Transverse colon (tissue), 4 donors: ENCODE data around the gene ANKRD33B. TPM values are rescaled to one million over a fixed set of nuclear protein-coding genes. Genes with fewer than 3 reads are reported as not detected.

Source experiments
- DNase-seq: peaks from one replicate; pipeline ENCODE4 v3.0.0-alpha.2; 2019
- H3K27ac ChIP-seq, 4 donors: fragments of 200-600 bp; sonication (generic); 2 replicates each; pipeline ENCODE4 v1.5.1; 2016 to 2018; ENCODE audit warnings: inconsistent platforms in 4 of 4
- H3K27me3 ChIP-seq: fragments of 200-600 bp; sonication (generic); 2 replicates; pipeline ENCODE4 v1.5.1; 2017; ENCODE audit warnings: inconsistent platforms
- H3K36me3 ChIP-seq, 4 donors: fragments of 200-600 bp; sonication (generic); 2 replicates each; pipeline ENCODE4 v1.5.1; 2017 to 2019; ENCODE audit warnings: inconsistent platforms in 4 of 4
- H3K4me1 ChIP-seq, 4 donors: fragments of 200-600 bp; sonication (generic); 2 replicates each; pipeline ENCODE4 v1.5.1; 2017 to 2020; ENCODE audit warnings: inconsistent platforms in 4 of 4
- H3K4me3 ChIP-seq, 4 donors: fragments of 200-600 bp; sonication (generic); 1 replicate in 1 of 4; 2 replicates in 3 of 4; pipeline versions ENCODE4 v1.5.1 to v1.6.1; 2017 to 2019; ENCODE audit warnings: inconsistent platforms in 4 of 4
- H3K9me3 ChIP-seq, 2 donors: fragments of 200-600 bp; sonication (generic); 2 replicates each; pipeline ENCODE4 v1.5.1; 2017 to 2019; ENCODE audit warnings: inconsistent platforms in 2 of 2
- EP300 ChIP-seq: sonication (generic); formaldehyde crosslinking; IDR thresholded peaks from one replicate; pipeline ENCODE4 v1.6.1; 2017; ENCODE audit warnings: antibody characterized with exemption, low read depth
- POLR2A ChIP-seq: fragments of 450-650 bp; IDR thresholded peaks from one replicate; pipeline ENCODE4 v1.6.1; 2016; ENCODE audit warnings: antibody characterized with exemption, mild to moderate bottlenecking, moderate library complexity
- POLR2AphosphoS5 ChIP-seq, 3 donors: sonication (generic); formaldehyde crosslinking; IDR thresholded peaks; one replicate each; pipeline ENCODE4 v1.6.1; 2016; ENCODE audit warnings: antibody characterized with exemption in 3 of 3
- WGBS, 2 donors: methylation state at CpG; one replicate each; pipeline ENCODE4 v1.1.5; 2018; ENCODE audit warnings: low coverage in 1 of 2; 5-methylcytosine and 5-hydroxymethylcytosine counted together
- in situ Hi-C, 4 donors: fragments of 200-750 bp; cut with MboI; loops; one replicate each; pipeline versions ENCODE4 v1.15.0 to v1.15.1; 2017; ENCODE audit warnings: low sequenced_read_pairs in 3 of 4, low pct_ligation_motif_present in 1 of 4, low pct_unique_long_range_greater_than_20kb in 1 of 4
- intact Hi-C: fragments of 100-400 bp; cut with DNase I; formaldehyde crosslinking; loops from one replicate; pipeline ENCODE4 v1.15.1; 2023; ENCODE audit warnings: low total_unique reads
- total RNA-seq, 4 donors: library from RNA; depleted of rRNA; stranded (reverse); fragments of >200 nt; gene quantifications; one replicate each; pipeline ENCODE4 v1.1.0, GENCODE V29; 2016
- TF ChIP-seq, protein P1 (sequence below), 5 experiments: fragments of 200-600 bp in 3 of 5; fragments of 450-650 bp in 2 of 5; sonication (generic) in 3 of 5; IDR thresholded peaks; 1 replicate in 2 of 5; 2 replicates in 3 of 5; pipeline ENCODE4 v1.5.1; 2016 to 2017; ENCODE audit warnings: antibody characterized with exemption in 5 of 5, inconsistent platforms in 3 of 5, mild to moderate bottlenecking in 2 of 5, moderate library complexity in 1 of 5

The ANKRD33B gene
- total RNA-seq, 4 donors from 2014 or later, result 0.20 to 3.2 (median 1.4) TPM

DNA sequence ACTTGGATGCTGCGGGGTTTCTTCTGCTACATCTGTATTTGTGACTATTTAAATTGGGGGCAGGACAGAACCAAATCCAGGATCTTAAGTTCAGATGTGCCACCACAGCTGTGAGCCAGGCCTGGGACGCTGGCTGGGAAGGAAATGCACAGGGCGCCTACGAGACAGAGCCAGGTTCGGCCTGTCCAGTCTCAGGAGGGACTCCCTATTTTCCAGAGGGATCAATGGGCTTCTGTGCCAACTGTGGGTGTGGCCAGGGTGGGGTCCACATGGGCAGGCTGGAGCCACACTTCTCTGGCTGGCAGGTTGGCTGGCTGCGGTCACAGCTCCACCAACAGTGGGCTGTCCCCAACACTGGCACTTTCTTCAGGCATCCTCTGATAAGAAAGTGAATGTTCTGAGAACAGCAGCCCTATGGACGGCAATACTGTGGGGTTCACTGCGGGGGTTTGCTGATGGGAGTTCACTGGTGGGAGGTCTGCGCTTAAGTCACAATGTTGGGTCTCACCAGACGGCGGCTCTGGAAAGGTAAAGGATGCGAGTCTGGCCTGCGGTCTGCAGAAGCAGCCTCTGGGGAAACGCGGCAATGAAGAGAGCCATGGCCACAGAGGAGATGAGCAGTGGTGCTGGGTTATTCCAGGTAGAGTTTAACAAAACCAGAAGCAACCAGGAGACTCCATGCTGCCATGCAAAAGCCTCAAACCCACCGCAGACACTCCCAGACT, 119.1 kb downstream of the ANKRD33B start:
- Histone ChIP-seq H3K27ac (no peak overlapping the region), H3K36me3 (peaks cover 0 to 26% (median 9%) of the 10 kb centered on the region in 4 donors), H3K9me3 (no peaks in the 10 kb centered on the region), H3K4me1 (no peaks in the 10 kb centered on the region), H3K27me3 (no peaks in the 10 kb centered on the region), H3K4me3 (no peak overlapping the region)
- 90 to 97% methylated on average over 2 to 16 of the region's 16 CpGs for WGBS, 2 donors
- DNase-seq, result no peak
- intact Hi-C loops, result no loop called here
- in situ Hi-C loops, result no loop called here
- no peak for TF ChIP-seq EP300
- TF ChIP-seq POLR2A, result no peak
- TF ChIP-seq POLR2AphosphoS5 (IDR thresholded peaks at IDR 0.05), result no peak
- TF ChIP-seq, protein P1, sequence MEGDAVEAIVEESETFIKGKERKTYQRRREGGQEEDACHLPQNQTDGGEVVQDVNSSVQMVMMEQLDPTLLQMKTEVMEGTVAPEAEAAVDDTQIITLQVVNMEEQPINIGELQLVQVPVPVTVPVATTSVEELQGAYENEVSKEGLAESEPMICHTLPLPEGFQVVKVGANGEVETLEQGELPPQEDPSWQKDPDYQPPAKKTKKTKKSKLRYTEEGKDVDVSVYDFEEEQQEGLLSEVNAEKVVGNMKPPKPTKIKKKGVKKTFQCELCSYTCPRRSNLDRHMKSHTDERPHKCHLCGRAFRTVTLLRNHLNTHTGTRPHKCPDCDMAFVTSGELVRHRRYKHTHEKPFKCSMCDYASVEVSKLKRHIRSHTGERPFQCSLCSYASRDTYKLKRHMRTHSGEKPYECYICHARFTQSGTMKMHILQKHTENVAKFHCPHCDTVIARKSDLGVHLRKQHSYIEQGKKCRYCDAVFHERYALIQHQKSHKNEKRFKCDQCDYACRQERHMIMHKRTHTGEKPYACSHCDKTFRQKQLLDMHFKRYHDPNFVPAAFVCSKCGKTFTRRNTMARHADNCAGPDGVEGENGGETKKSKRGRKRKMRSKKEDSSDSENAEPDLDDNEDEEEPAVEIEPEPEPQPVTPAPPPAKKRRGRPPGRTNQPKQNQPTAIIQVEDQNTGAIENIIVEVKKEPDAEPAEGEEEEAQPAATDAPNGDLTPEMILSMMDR (IDR thresholded peaks at IDR 0.05), result no peak

DNA sequence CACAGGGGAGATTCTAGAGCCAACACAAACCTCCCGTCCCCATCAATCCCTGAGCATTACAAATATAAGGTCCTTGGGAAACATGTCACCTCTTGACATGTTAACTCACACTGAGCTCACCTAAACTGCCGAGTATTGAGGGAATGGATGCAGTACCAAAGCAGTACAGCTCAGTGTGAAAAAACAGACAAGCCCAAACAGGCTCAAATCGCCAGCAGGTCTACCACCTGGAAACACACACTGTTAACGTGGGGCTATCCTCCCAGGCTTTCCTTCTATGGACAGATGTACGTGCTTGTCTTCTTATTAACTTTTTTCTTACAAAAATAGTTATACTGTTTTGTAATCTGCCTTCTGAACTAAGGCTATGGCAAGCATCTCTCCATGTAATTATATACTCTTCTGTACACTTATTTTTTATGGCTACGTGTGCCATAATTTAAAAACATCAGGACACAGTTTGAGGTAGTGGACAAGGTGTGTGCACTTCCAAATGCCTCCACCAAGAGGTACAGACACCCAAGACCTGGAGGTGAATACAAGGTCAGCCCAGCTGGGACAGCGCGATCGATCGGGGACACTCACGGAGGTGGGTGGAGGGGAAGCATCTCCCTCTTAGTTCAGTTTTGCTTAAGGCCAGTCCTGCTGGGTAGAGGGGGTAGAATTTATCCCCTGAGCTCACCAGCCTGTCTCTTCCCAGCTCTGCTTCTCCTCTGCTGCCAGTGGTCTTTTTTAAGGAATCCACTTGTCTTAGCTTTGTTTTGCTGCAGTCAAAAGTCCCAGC, 120.6 kb downstream of the ANKRD33B start:
- intact Hi-C loops (no loop called here), in situ Hi-C loops (no loop called here)
- Histone ChIP-seq H3K27me3 (no peaks in the 10 kb centered on the region), H3K36me3 (peaks cover 0 to 19% (median 8%) of the 10 kb centered on the region in 4 donors), H3K4me3 (no peak overlapping the region), H3K4me1 (no peaks in the 10 kb centered on the region), H3K27ac (no peak overlapping the region), H3K9me3 (no peaks in the 10 kb centered on the region)
- TF ChIP-seq, protein P1 (IDR thresholded peaks at IDR 0.05), result no peak
- TF ChIP-seq POLR2A (no peak), EP300 (no peak), POLR2AphosphoS5 (IDR thresholded peaks at IDR 0.05) (no peak)
- 84 to 86% methylated on average over 9 to 11 of the region's 11 CpGs for WGBS, 2 donors
- no peak for DNase-seq

DNA sequence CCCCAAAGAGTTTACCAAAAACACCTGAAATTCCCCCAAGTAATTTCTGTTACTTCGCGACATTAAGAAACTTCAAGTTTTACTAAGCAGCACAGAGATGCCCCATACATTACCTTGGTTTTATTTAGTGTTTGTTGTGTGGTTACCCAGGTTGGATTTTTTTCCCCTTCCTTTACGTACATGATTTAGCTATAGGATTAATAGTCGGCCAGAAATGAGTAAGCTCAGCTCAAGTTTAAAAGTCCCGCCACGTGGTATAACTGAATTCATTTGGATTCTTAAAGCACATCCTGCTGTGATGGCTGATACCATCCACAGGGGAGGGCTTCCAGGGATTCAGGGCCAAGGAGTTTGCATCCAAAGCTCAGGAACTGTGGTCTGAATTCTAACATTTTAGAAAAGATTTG, 121.2 kb downstream of the ANKRD33B start:
- DNase-seq, result no peak
- no peak overlapping the region for H3K27ac ChIP-seq
- H3K4me1 ChIP-seq, result no peaks in the 10 kb centered on the region
- H3K4me3 ChIP-seq, result no peak overlapping the region
- intact Hi-C loops (no loop called here), in situ Hi-C loops (no loop called here)
- TF ChIP-seq POLR2AphosphoS5 (IDR thresholded peaks at IDR 0.05) (no peak), EP300 (no peak), POLR2A (no peak)
- TF ChIP-seq, protein P1 (IDR thresholded peaks at IDR 0.05), result no peak
- H3K9me3 ChIP-seq, result no peaks in the 10 kb centered on the region
- H3K27me3 ChIP-seq, result no peaks in the 10 kb centered on the region
- 74 to 75% methylated on average over 2 to 6 of the region's 6 CpGs for WGBS, 2 donors
- H3K36me3 ChIP-seq, result peaks cover 0 to 13% (median 5%) of the 10 kb centered on the region in 4 donors

DNA sequence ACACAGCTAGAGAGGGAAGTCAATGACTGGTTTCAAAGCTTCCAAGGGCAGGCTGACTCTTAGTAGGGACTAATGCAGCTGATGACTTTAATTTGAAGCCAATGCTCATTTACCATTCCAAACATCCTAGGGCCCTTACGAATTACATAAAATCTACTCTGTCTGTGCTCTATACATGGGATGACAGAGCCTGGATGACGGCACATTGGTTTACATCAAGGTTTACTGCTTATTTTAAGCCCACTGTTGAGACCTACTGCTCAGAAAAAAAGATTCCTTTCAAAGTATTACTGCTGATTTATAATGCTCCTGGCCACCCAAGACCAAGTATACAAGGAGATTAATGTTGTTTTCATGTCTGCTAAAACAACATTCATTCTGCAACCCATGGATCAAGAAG, 123.0 kb downstream of the ANKRD33B start:
- in situ Hi-C loops (no loop called here), intact Hi-C loops (no loop called here)
- Histone ChIP-seq H3K27me3 (no peaks in the 10 kb centered on the region), H3K4me3 (no peak overlapping the region), H3K36me3 (peaks cover 0 to 3% (median 0%) of the 10 kb centered on the region in 4 donors), H3K9me3 (no peaks in the 10 kb centered on the region), H3K27ac (no peak overlapping the region), H3K4me1 (no peaks in the 10 kb centered on the region)
- TF ChIP-seq, protein P1 (IDR thresholded peaks at IDR 0.05), result no peak
- TF ChIP-seq POLR2A (no peak), EP300 (no peak), POLR2AphosphoS5 (IDR thresholded peaks at IDR 0.05) (no peak)
- 96 to 100% methylated on average over 2 of the region's 2 CpGs for WGBS, 2 donors
- DNase-seq, result no peak
